ENCODE results near the gene KCNS1. TPM values are rescaled to one million over a fixed set of nuclear protein-coding genes. Genes with fewer than 3 reads are reported as not detected.

KCNS1 gene
- total RNA-seq, 1 donor from 2014 or later, result 0.12 TPM

- DNase-seq (ENCODE audit: low spot score, unreplicated experiment), result no peak
- no peak overlapping the region for H3K27ac Mint-ChIP-seq
- TF ChIP-seq CTCF (IDR thresholded peaks at IDR 0.05; ENCODE audit: unreplicated experiment), result peak; percentile 44
- peaks cover 48% of the 10 kb centered on the region for H3K27me3 Mint-ChIP-seq
- H3K36me3 Mint-ChIP-seq (ENCODE audit: insufficient read depth), result no peaks in the 10 kb centered on the region
- H3K4me3 Mint-ChIP-seq (ENCODE audit: low read depth), result no peak overlapping the region
- peaks cover 4% of the 10 kb centered on the region for H3K4me1 Mint-ChIP-seq (ENCODE audit: low read depth)
- H3K9me3 Mint-ChIP-seq (ENCODE audit: low read depth), result no peaks in the 10 kb centered on the region
Measured at GRCh38 chr20:45098103-45098773, 2.7 kb downstream of the KCNS1 start.

- H3K27ac Mint-ChIP-seq, result no peak overlapping the region
- no peak overlapping the region for H3K4me3 Mint-ChIP-seq (ENCODE audit: low read depth)
- H3K27me3 Mint-ChIP-seq, result peaks cover 48% of the 10 kb centered on the region
- H3K9me3 Mint-ChIP-seq (ENCODE audit: low read depth), result no peaks in the 10 kb centered on the region
- TF ChIP-seq CTCF (IDR thresholded peaks at IDR 0.05; ENCODE audit: unreplicated experiment), result no peak
- peaks cover 4% of the 10 kb centered on the region for H3K4me1 Mint-ChIP-seq (ENCODE audit: low read depth)
- H3K36me3 Mint-ChIP-seq (ENCODE audit: insufficient read depth), result no peaks in the 10 kb centered on the region
- DNase-seq (ENCODE audit: low spot score, unreplicated experiment), result no peak
Measured at GRCh38 chr20:45097485-45098102, 3.3 kb downstream of the KCNS1 start.

- Mint-ChIP-seq H3K4me1 (ENCODE audit: low read depth) (peaks cover 4% of the 10 kb centered on the region), H3K36me3 (ENCODE audit: insufficient read depth) (no peaks in the 10 kb centered on the region), H3K4me3 (ENCODE audit: low read depth) (no peak overlapping the region), H3K9me3 (ENCODE audit: low read depth) (no peaks in the 10 kb centered on the region), H3K27ac (no peak overlapping the region), H3K27me3 (peaks cover 45% of the 10 kb centered on the region)
- no peak for TF ChIP-seq CTCF (IDR thresholded peaks at IDR 0.05; ENCODE audit: unreplicated experiment)
- no peak for DNase-seq (ENCODE audit: low spot score, unreplicated experiment)
Measured at GRCh38 chr20:45096781-45097180, 4.1 kb downstream of the KCNS1 start.

- H3K36me3 Mint-ChIP-seq (ENCODE audit: insufficient read depth), result no peaks in the 10 kb centered on the region
- DNase-seq (ENCODE audit: low spot score, unreplicated experiment), result no peak
- no peak overlapping the region for H3K27ac Mint-ChIP-seq
- H3K9me3 Mint-ChIP-seq (ENCODE audit: low read depth), result no peaks in the 10 kb centered on the region
- H3K27me3 Mint-ChIP-seq, result peaks cover 39% of the 10 kb centered on the region
- TF ChIP-seq CTCF (IDR thresholded peaks at IDR 0.05; ENCODE audit: unreplicated experiment), result peak; percentile 78
- no peaks in the 10 kb centered on the region for H3K4me1 Mint-ChIP-seq (ENCODE audit: low read depth)
- no peak overlapping the region for H3K4me3 Mint-ChIP-seq (ENCODE audit: low read depth)
Measured at GRCh38 chr20:45095805-45096238, 5.1 kb downstream of the KCNS1 start.

- Mint-ChIP-seq H3K4me1 (ENCODE audit: low read depth) (no peaks in the 10 kb centered on the region), H3K27me3 (peaks cover 32% of the 10 kb centered on the region), H3K4me3 (ENCODE audit: low read depth) (no peak overlapping the region), H3K36me3 (ENCODE audit: insufficient read depth) (no peaks in the 10 kb centered on the region), H3K9me3 (ENCODE audit: low read depth) (no peaks in the 10 kb centered on the region), H3K27ac (no peak overlapping the region)
- no peak for DNase-seq (ENCODE audit: low spot score, unreplicated experiment)
- no peak for TF ChIP-seq CTCF (IDR thresholded peaks at IDR 0.05; ENCODE audit: unreplicated experiment)
Measured at GRCh38 chr20:45094864-45095574, 5.9 kb downstream of the KCNS1 start.

Measured in progenitor cell of endocrine pancreas (in vitro differentiated cells).